Prostate gland (tissue), 2 donors: ENCODE data around the gene PFAS. TPM values are rescaled to one million over a fixed set of nuclear protein-coding genes. Genes with fewer than 3 reads are reported as not detected.

Experiments
- DNase-seq: peaks from one replicate; pipeline ENCODE4 v3.0.0-alpha.2; 2019; ENCODE audit warnings: low spot score
- H3K27ac ChIP-seq, 2 donors: fragments of 200-600 bp; sonication (generic); 2 replicates each; pipeline ENCODE4 v1.5.1; 2017 to 2019
- H3K27me3 ChIP-seq: fragments of 200-600 bp; sonication (generic); replicated peaks from 2 replicates; pipeline ENCODE4 v1.5.1; 2019; ENCODE audit not compliant: insufficient read depth
- H3K36me3 ChIP-seq, 2 donors: fragments of 200-600 bp; sonication (generic); 1 replicate in 1 of 2; 2 replicates in 1 of 2; pipeline versions ENCODE4 v1.5.1 to v1.8.1; 2017 to 2019
- H3K4me1 ChIP-seq: fragments of 200-600 bp; sonication (generic); replicated peaks from 2 replicates; pipeline ENCODE4 v1.5.1; 2019
- H3K4me3 ChIP-seq, 2 donors: fragments of 200-600 bp; sonication (generic); 2 replicates each; pipeline ENCODE4 v1.5.1; 2017 to 2019
- H3K9me3 ChIP-seq: fragments of 200-600 bp; sonication (generic); 2 replicates; pipeline ENCODE4 v1.5.1; 2017
- CTCF ChIP-seq, 4 experiments: fragments of 200-600 bp in 2 of 4; fragments of 450-650 bp in 2 of 4; sonication (generic) in 2 of 4; IDR thresholded peaks; 1 replicate in 3 of 4; 2 replicates in 1 of 4; pipeline ENCODE4 v1.5.1; 2016 to 2019; ENCODE audit warnings: antibody characterized with exemption in 4 of 4, mild to moderate bottlenecking in 2 of 4, moderate library complexity in 2 of 4
- POLR2A ChIP-seq: fragments of 450-650 bp; IDR thresholded peaks from one replicate; pipeline ENCODE4 v1.6.1; 2016; ENCODE audit warnings: antibody characterized with exemption, mild to moderate bottlenecking
- POLR2AphosphoS5 ChIP-seq: sonication (generic); formaldehyde crosslinking; IDR thresholded peaks from one replicate; pipeline ENCODE4 v1.6.1; 2017; ENCODE audit warnings: antibody characterized with exemption
- WGBS: methylation state at CpG from one replicate; pipeline ENCODE4 v1.1.5; 2018; 5-methylcytosine and 5-hydroxymethylcytosine counted together
- intact Hi-C: fragments of 100-400 bp; cut with DNase I; formaldehyde crosslinking; loops from one replicate; pipeline ENCODE4 v1.14.2; 2022
- total RNA-seq, 2 donors: library from RNA; depleted of rRNA; stranded (reverse); fragments of >200 nt; gene quantifications; one replicate each; pipeline ENCODE4 v1.1.0, GENCODE V29; 2016

PFAS gene
- total RNA-seq, 2 donors from 2014 or later = 17.0 to 29.0 TPM

GRCh38 chr17:8257801-8258200 is 8.7 kb downstream of the PFAS start:
- Histone ChIP-seq H3K27me3 (no peaks in the 10 kb centered on the region), H3K9me3 (no peaks in the 10 kb centered on the region), H3K27ac (no peak overlapping the region), H3K4me1 (no peaks in the 10 kb centered on the region), H3K36me3 (no peaks in the 10 kb centered on the region), H3K4me3 (no peak overlapping the region)
- 93% methylated on average over 8 of the region's 8 CpGs for WGBS
- no peak for DNase-seq
- no peak for TF ChIP-seq POLR2AphosphoS5
- TF ChIP-seq CTCF (IDR thresholded peaks at IDR 0.05) = no peak
- intact Hi-C loops = no loop called here

GRCh38 chr17:8264320-8264719 is 15.2 kb downstream of the PFAS start:
- no peak overlapping the region for H3K27ac ChIP-seq
- intact Hi-C loops = no loop called here
- no peaks in the 10 kb centered on the region for H3K27me3 ChIP-seq
- no peak for DNase-seq
- H3K4me3 ChIP-seq = no peak overlapping the region
- no peaks in the 10 kb centered on the region for H3K9me3 ChIP-seq
- TF ChIP-seq CTCF (IDR thresholded peaks at IDR 0.05) (no peak), POLR2AphosphoS5 (no peak), POLR2A (no peak)
- H3K4me1 ChIP-seq = no peaks in the 10 kb centered on the region
- peaks cover 0 to 5% of the 10 kb centered on the region in 2 donors for H3K36me3 ChIP-seq
- WGBS = 99% methylated on average over 10 of the region's 10 CpGs

- Histone ChIP-seq H3K9me3 (no peaks in the 10 kb centered on the region), H3K27ac (no peak overlapping the region), H3K4me1 (no peaks in the 10 kb centered on the region), H3K27me3 (no peaks in the 10 kb centered on the region), H3K36me3 (peaks cover 0 to 5% of the 10 kb centered on the region in 2 donors), H3K4me3 (no peak overlapping the region)
- no peak for DNase-seq
- TF ChIP-seq CTCF (IDR thresholded peaks at IDR 0.05) (no peak), POLR2AphosphoS5 (no peak), POLR2A (no peak)
- intact Hi-C loops = no loop called here
- WGBS = 97% methylated on average over 15 of the region's 18 CpGs
Observed at GRCh38 chr17:8264836-8265542, 15.9 kb downstream of the PFAS start.

DNA sequence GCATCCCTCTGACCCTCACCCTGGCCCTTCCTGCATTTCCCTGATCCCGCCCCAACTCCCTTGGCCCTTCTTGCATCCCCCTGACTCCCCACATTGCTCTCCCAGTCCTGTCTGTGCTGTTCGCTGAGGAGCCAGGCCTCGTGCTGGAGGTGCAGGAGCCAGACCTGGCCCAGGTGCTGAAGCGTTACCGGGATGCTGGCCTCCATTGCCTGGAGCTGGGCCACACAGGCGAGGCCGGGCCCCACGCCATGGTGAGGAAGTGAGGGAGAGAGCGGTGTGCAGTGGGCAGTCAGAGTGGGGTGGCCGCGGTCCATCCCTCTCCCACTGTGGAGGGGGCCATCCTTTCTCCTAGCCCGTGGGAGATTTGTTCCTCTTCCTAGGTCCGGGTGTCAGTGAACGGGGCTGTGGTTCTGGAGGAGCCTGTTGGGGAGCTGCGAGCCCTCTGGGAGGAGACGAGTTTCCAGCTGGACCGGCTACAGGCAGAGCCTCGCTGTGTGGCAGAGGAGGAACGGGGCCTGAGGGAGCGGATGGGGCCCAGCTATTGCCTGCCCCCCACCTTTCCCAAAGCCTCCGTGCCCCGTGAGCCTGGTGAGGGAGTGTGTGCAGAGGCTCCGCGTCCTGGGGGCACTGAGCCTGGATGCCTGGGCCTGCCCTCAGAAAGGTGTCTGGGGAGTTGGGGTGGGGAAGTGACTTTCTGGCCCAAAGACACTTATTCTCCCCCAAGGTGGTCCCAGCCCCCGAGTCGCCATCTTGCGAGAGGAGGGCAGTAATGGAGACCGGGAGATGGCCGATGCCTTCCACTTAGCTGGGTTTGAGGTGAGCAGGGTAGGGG is 17.8 kb downstream of the PFAS start:
- no peak overlapping the region for H3K4me3 ChIP-seq
- no peaks in the 10 kb centered on the region for H3K9me3 ChIP-seq
- no peak overlapping the region for H3K27ac ChIP-seq
- no peaks in the 10 kb centered on the region for H3K27me3 ChIP-seq
- TF ChIP-seq CTCF (IDR thresholded peaks at IDR 0.05) = no peak
- no peak for TF ChIP-seq POLR2AphosphoS5
- TF ChIP-seq POLR2A = no peak
- no peaks in the 10 kb centered on the region for H3K4me1 ChIP-seq
- intact Hi-C loops = no loop called here
- no peak for DNase-seq
- 89% methylated on average over 27 of the region's 29 CpGs for WGBS
- peaks cover 0 to 5% of the 10 kb centered on the region in 2 donors for H3K36me3 ChIP-seq
